HepG2 (cell line): ENCODE measurements around the gene MEGF10. TPM values are rescaled to one million over a fixed set of nuclear protein-coding genes. Genes with fewer than 3 reads are reported as not detected.

ENCODE experiments used
- ATAC-seq: fragments of 200-7000 bp; cut with Tn5 transposase; 3 replicates; pipeline ENCODE4 v1.9.1; 2020; ENCODE audit warnings: mild to moderate bottlenecking, moderate library complexity
- BruUV-seq: library from RNA; stranded (reverse); fragments of 400-500 nt; replicated peaks from 2 replicates; lab custom pipeline; 2021; lab: Mats Ljungman, UMichigan
- CTCF ChIA-PET: fragments of 300-600 bp; formaldehyde crosslinking; extraction: SDS; loops from one replicate; lab custom pipeline; 2021; ENCODE audit warnings: low total read pairs, inconsistent platforms, low intra/inter-chr PET ratio; lab: Yijun Ruan, JAX
- POLR2A ChIA-PET: fragments of 350-600 bp; sonication (Branson Sonifier 250); formaldehyde crosslinking; loops from one replicate; lab custom pipeline; 2020; ENCODE audit warnings: antibody characterized with exemption, inconsistent platforms; lab: Yijun Ruan, JAX
- DNase-seq: peaks from one replicate; pipeline ENCODE4 v3.0.0-alpha.2; 2015; ENCODE audit warnings: low spot score
- FAIRE-seq: peaks from 3 replicates; lab custom pipeline; 2011; peaks lifted over from hg19 to GRCh38; lab: Jason Lieb, UNC
- H2AFZ ChIP-seq: one replicate; pipeline ENCODE4 v1.6.1; 2011; ENCODE audit warnings: low read length, inconsistent platforms
- H3K27ac ChIP-seq: fragments of 300-600 bp; 3 replicates; pipeline ENCODE4 v1.8.0; 2011; ENCODE audit warnings: mixed run types, mild to moderate bottlenecking, mixed read lengths, low read length, inconsistent platforms; ENCODE audit not compliant: insufficient read depth; ENCODE audit errors: extremely low read length
- H3K27me3 ChIP-seq, 2 experiments: fragments of 200-600 bp in 1 of 2; 2 replicates in 1 of 2; 3 replicates in 1 of 2; pipeline versions ENCODE4 v1.6.0 to v1.8.0; 2011; ENCODE audit warnings: low read length in 2 of 2, mild to moderate bottlenecking in 2 of 2, moderate library complexity in 2 of 2, inconsistent platforms in 1 of 2; ENCODE audit not compliant: insufficient read depth in 2 of 2, control insufficient read depth in 1 of 2
- H3K36me3 ChIP-seq, 2 experiments: fragments of 200-600 bp in 1 of 2; replicated peaks in 1 of 2; 2 replicates in 1 of 2; 3 replicates in 1 of 2; pipeline versions ENCODE4 v1.5.1 to v1.8.0; 2011; ENCODE audit warnings: low read length in 2 of 2, inconsistent platforms in 1 of 2; ENCODE audit not compliant: insufficient read depth in 2 of 2, control insufficient read depth in 1 of 2
- H3K4me1 ChIP-seq: 2 replicates; pipeline ENCODE4 v1.5.1; 2012; ENCODE audit warnings: low read length, inconsistent platforms; ENCODE audit not compliant: insufficient read depth
- H3K4me2 ChIP-seq: 2 replicates; pipeline ENCODE4 v1.6.0; 2011; ENCODE audit warnings: low read depth, low read length, inconsistent platforms
- H3K4me3 ChIP-seq, 3 experiments: fragments of 200-600 bp in 1 of 3; sonication (generic), shearing (Covaris generic) in 1 of 3; replicated peaks in 1 of 3; 2 replicates each; pipeline ENCODE4 v1.5.1; 2011 to 2016; ENCODE audit warnings: low read length in 3 of 3, inconsistent platforms in 2 of 3, low read depth in 2 of 3, mild to moderate bottlenecking in 2 of 3, control low read depth in 1 of 3, mixed read lengths in 1 of 3; ENCODE audit not compliant: insufficient read depth in 1 of 3
- H3K79me2 ChIP-seq: one replicate; pipeline ENCODE4 v1.6.1; 2011; ENCODE audit warnings: low read length, inconsistent platforms; ENCODE audit not compliant: insufficient read depth
- H3K9ac ChIP-seq: 2 replicates; pipeline ENCODE4 v1.6.0; 2011; ENCODE audit warnings: mild to moderate bottlenecking, low read depth, low read length, inconsistent platforms; ENCODE audit not compliant: insufficient read depth
- H3K9me3 ChIP-seq: 2 replicates; pipeline ENCODE4 v1.5.1; 2012; ENCODE audit warnings: mild to moderate bottlenecking, low read length
- H4K20me1 ChIP-seq: 2 replicates; pipeline ENCODE4 v1.6.0; 2011; ENCODE audit warnings: inconsistent platforms, mild to moderate bottlenecking, low read length, moderate library complexity; ENCODE audit not compliant: insufficient read depth
- ATF7-NPFF ChIP-seq: sonication (generic); formaldehyde crosslinking; IDR thresholded peaks from 2 replicates; pipeline ENCODE4 v1.8.1; 2023; ENCODE audit warnings: mild to moderate bottlenecking, low read depth, missing genetic modification reagents, moderate library complexity
- CEBPG ChIP-seq: IDR thresholded peaks from 2 replicates; pipeline ENCODE4 v1.6.1; 2016
- MED13 ChIP-seq: sonication (generic); formaldehyde crosslinking; IDR thresholded peaks from 2 replicates; pipeline ENCODE4 v1.5.0; 2020; ENCODE audit warnings: missing genetic modification reagents
- SPEN ChIP-seq: sonication (generic); formaldehyde crosslinking; IDR thresholded peaks from 2 replicates; pipeline ENCODE4 v1.5.1; 2020; ENCODE audit warnings: low read depth, mild to moderate bottlenecking, missing genetic modification reagents
- ZNF33B ChIP-seq: sonication (generic); formaldehyde crosslinking; IDR thresholded peaks from 2 replicates; pipeline ENCODE4 v1.5.1; 2020; ENCODE audit warnings: mild to moderate bottlenecking, missing genetic modification reagents
- ZNF546 ChIP-seq: sonication (generic); formaldehyde crosslinking; conservative IDR thresholded peaks from 2 replicates; pipeline ENCODE4 v1.8.1; 2023; ENCODE audit warnings: mild to moderate bottlenecking, missing genetic modification reagents
- ZNF567 ChIP-seq: sonication (generic); formaldehyde crosslinking; IDR thresholded peaks from 2 replicates; pipeline ENCODE4 v1.8.1; 2023; ENCODE audit warnings: mild to moderate bottlenecking, missing genetic modification reagents, borderline replicate concordance
- ZNF780A ChIP-seq: sonication (generic); formaldehyde crosslinking; IDR thresholded peaks from 2 replicates; pipeline ENCODE4 v1.8.0; 2022; ENCODE audit warnings: mild to moderate bottlenecking, missing genetic modification reagents, moderate library complexity
- ZNF792 ChIP-seq: IDR thresholded peaks from 2 replicates; pipeline ENCODE4 v1.6.1; 2016
- WGBS: methylation state at CpG from one replicate; pipeline ENCODE4 v1.1.6; 2017; ENCODE audit warnings: low lambda C conversion rate; 5-methylcytosine and 5-hydroxymethylcytosine counted together
- in situ Hi-C: cut with HindIII; loops from 2 replicates; pipeline ENCODE4 v1.10.0; 2017; ENCODE audit warnings: low pct_unique_long_range_greater_than_20kb; ENCODE audit not compliant: extremely low pct_ligation_motif_present
- intact Hi-C: fragments of 100-400 bp; cut with micrococcal nuclease; formaldehyde crosslinking; loops from one replicate; pipeline ENCODE4 v1.10.0; 2022; ENCODE audit not compliant: unreplicated experiment
- polyA plus RNA-seq, 8 experiments: library from polyadenylated mRNA; depleted of rRNA in 3 of 8; stranded (reverse) in 7 of 8; unstranded in 1 of 8; fragments of >200 nt; fragmentation: Illumina TruSeq in 4 of 8; extraction: Trizol in 4 of 8; gene quantifications; 2 replicates each; pipeline versions ENCODE4 v1.2.1 to v1.2.3, GENCODE V29; 2011 to 2016; ENCODE audit warnings: low read depth in 4 of 8, missing spikeins in 1 of 8, mixed read lengths in 1 of 8; ENCODE audit not compliant: insufficient read depth in 1 of 8
- total RNA-seq, 5 experiments: library from RNA; depleted of rRNA; stranded (reverse); fragments of >200 nt; fragmentation: Illumina TruSeq; extraction: Trizol; gene quantifications; 2 replicates each; pipeline ENCODE4 v1.2.3, GENCODE V29; 2016; ENCODE audit warnings: low read depth in 1 of 5
- TF ChIP-seq, protein P1 (sequence below): sonication (generic); formaldehyde crosslinking; IDR thresholded peaks from 2 replicates; pipeline ENCODE4 v1.8.1; 2023; ENCODE audit warnings: mild to moderate bottlenecking, missing genetic modification reagents, borderline replicate concordance
- TF ChIP-seq, protein P2 (sequence below): sonication (generic); formaldehyde crosslinking; IDR thresholded peaks from 2 replicates; pipeline ENCODE4 v1.9.0; 2021; ENCODE audit warnings: missing genetic modification reagents, borderline replicate concordance
- TF ChIP-seq, protein P3 (sequence below): sonication (generic); formaldehyde crosslinking; IDR thresholded peaks from 2 replicates; pipeline ENCODE4 v1.4.0; 2020; ENCODE audit warnings: missing genetic modification reagents, mild to moderate bottlenecking, borderline replicate concordance

The MEGF10 gene
- total and polyA plus RNA-seq, 2 of the 13 experiments (the other 11 are each of a cell fraction or from before 2014, with no cell fraction given) = not detected

DNA sequence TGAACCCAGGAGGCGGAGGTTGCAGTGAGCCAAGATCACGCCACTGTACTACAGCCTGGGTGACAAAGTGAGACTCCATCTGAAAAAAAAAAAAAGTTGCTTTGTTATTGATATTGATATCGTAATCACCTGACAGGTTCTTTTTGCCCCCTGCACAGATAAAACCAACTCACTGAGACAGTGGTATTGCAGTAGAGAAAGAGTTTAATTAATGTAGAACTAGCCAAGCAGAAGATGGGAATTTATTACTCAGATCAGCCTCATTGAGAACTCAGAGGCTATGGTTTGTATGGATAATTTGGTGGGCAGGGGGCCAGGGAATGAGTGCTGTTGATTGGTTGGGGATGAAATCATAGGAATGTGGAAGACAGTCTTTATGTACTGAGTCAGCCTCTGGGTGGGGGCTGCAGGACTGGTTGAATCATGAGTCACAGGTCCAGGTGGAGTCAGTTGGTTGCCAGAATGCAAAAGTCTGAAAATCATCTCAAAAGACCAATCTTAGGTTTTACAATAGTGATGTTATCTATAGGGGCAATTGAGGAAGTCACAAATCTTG lies 35.8 kb upstream of the MEGF10 start:
- DNase-seq = no peak
- H3K9ac ChIP-seq = no peak overlapping the region
- no peaks in the 10 kb centered on the region for H4K20me1 ChIP-seq
- H3K4me3 ChIP-seq = no peak overlapping the region
- BruUV-seq = no TSS peak
- no peak overlapping the region for H3K4me2 ChIP-seq
- H3K9me3 ChIP-seq = peaks cover 15% of the 10 kb centered on the region
- intact Hi-C loops (no loop called here), in situ Hi-C loops (no loop called here)
- no peaks in the 10 kb centered on the region for H3K4me1 ChIP-seq
- TF ChIP-seq ZNF792 (CRISPR knock-in tag) = no peak
- TF ChIP-seq ZNF567 (CRISPR knock-in tag) = no peak
- TF ChIP-seq CEBPG = no peak
- TF ChIP-seq ZNF780A = no peak
- TF ChIP-seq ZNF546 = no peak
- CTCF ChIA-PET = no interaction called here
- no peaks in the 10 kb centered on the region for H3K36me3 ChIP-seq
- no peak overlapping the region for H2AFZ ChIP-seq
- H3K27me3 ChIP-seq = no peaks in the 10 kb centered on the region
- no peak overlapping the region for H3K27ac ChIP-seq
- WGBS = 28% methylated on average over 3 of the region's 3 CpGs
- POLR2A ChIA-PET = no interaction called here
- no peak for FAIRE-seq
- no peaks in the 10 kb centered on the region for H3K79me2 ChIP-seq
- no peak for ATAC-seq

DNA sequence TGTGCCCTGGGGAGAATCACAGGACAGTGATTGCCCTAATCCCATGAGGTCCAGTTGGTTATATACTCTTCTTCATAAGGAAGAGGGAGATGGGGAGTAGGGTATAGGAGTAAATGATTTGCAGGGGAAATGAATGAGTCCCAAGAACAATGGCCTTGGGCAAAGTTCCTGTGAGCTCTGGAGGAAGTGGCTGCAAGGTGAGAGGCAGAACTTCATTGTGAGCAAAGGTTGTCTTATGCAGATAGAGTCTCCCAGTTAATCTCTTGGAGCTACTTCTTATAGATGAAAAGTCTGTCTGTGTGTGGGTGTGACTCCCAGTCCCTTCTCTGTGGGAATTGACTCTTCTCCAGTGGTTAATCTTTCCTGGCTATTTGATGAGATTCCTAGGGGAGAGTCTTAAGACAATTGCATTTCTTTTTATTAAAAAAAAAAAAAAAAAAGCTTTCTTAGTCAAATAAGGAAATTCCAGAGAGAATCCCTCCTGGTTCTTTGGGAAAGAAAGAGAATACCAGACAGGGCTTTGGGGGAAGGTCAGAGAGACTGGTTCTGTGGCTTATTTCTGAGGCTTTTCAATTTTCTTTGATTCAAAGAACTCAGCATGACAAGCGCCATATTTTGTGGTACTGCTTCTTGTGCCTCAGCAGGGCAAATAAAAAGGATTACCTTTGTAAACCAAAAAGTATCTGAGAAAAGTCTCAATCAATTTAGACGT lies 33.6 kb upstream of the MEGF10 start:
- ChIA-PET POLR2A (no interaction called here), CTCF (no interaction called here)
- WGBS = 0% methylated on average over 2 of the region's 2 CpGs
- no peak overlapping the region for H3K4me2 ChIP-seq
- H3K9me3 ChIP-seq = peaks cover 15% of the 10 kb centered on the region
- H3K4me1 ChIP-seq = no peaks in the 10 kb centered on the region
- in situ Hi-C loops (no loop called here), intact Hi-C loops (no loop called here)
- no peaks in the 10 kb centered on the region for H3K79me2 ChIP-seq
- no peak overlapping the region for H3K4me3 ChIP-seq
- ATAC-seq (no peak), DNase-seq (no peak), FAIRE-seq (no peak)
- H3K27ac ChIP-seq = no peak overlapping the region
- H3K27me3 ChIP-seq = no peaks in the 10 kb centered on the region
- BruUV-seq = no TSS peak
- no peak overlapping the region for H2AFZ ChIP-seq
- H3K36me3 ChIP-seq = no peaks in the 10 kb centered on the region
- no peaks in the 10 kb centered on the region for H4K20me1 ChIP-seq
- H3K9ac ChIP-seq = no peak overlapping the region
- no peak for TF ChIP-seq ZNF33B
- TF ChIP-seq, protein P1, sequence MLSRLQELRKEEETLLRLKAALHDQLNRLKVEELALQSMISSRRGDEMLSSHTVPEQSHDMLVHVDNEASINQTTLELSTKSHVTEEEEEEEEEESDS (CRISPR knock-in tag) = no peak
- TF ChIP-seq, protein P2, sequence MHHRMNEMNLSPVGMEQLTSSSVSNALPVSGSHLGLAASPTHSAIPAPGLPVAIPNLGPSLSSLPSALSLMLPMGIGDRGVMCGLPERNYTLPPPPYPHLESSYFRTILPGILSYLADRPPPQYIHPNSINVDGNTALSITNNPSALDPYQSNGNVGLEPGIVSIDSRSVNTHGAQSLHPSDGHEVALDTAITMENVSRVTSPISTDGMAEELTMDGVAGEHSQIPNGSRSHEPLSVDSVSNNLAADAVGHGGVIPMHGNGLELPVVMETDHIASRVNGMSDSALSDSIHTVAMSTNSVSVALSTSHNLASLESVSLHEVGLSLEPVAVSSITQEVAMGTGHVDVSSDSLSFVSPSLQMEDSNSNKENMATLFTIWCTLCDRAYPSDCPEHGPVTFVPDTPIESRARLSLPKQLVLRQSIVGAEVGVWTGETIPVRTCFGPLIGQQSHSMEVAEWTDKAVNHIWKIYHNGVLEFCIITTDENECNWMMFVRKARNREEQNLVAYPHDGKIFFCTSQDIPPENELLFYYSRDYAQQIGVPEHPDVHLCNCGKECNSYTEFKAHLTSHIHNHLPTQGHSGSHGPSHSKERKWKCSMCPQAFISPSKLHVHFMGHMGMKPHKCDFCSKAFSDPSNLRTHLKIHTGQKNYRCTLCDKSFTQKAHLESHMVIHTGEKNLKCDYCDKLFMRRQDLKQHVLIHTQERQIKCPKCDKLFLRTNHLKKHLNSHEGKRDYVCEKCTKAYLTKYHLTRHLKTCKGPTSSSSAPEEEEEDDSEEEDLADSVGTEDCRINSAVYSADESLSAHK = no peak
- TF ChIP-seq MED13 (CRISPR knock-in tag) = no peak
- TF ChIP-seq SPEN (CRISPR knock-in tag) = no peak
- TF ChIP-seq ATF7-NPFF (CRISPR knock-in tag) = no peak
- TF ChIP-seq, protein P3, sequence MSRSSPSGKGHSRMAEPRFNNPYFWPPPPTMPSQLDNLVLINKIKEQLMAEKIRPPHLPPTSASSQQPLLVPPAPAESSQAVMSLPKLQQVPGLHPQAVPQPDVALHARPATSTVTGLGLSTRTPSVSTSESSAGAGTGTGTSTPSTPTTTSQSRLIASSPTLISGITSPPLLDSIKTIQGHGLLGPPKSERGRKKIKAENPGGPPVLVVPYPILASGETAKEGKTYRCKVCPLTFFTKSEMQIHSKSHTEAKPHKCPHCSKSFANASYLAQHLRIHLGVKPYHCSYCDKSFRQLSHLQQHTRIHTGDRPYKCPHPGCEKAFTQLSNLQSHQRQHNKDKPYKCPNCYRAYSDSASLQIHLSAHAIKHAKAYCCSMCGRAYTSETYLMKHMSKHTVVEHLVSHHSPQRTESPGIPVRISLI (CRISPR knock-in tag) = no peak
